Measurements from ENCODE around the gene NPHP4. TPM values are rescaled to one million over a fixed set of nuclear protein-coding genes. Genes with fewer than 3 reads are reported as not detected.

NPHP4 gene
- total RNA-seq, 2 donors from 2014 or later: 6.9 to 7.7 TPM

DNA sequence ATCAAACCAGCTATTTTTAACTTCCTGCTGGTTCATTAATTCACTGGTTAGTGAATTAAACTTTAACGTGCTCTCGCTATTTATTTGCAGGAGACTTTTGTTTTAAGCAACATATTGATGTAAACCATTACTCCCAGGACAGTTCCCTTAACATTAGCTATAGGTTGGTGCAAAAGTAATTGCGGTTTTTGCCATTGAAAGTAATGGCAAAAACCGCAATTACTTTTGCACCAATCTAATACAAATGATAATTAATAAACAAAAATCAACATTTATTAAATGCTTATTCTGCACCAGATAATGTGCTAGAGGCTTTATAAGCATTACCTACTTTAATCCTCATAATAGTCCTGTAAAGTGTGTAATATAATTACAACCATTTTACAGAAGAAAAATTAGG is 176.5 kb downstream of the NPHP4 start:
- DNase-seq (ENCODE audit: low spot score): no peak
- intact Hi-C loops (cut with DNase I): no loop called here

DNA sequence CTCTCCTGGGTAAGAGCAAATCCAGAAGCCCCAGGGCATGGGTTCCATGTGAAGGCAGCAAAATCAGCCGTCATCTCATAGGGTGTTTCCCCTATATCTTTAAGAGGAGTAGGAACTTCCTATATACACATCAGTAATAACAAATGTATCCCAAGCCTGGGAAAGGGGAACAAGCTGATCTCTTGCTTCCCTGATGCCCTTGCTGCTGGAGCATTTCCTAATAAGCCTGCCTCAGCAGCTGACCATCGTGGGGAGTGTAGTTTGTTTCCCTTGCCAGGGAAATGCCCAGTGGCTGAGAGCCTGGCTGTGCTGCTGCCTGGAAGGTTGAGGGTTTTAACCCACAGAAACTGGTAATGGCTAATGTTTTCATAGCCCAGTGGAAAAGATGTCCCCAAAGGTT is 177.0 kb downstream of the NPHP4 start:
- no peak for DNase-seq (ENCODE audit: low spot score)
- intact Hi-C loops (cut with DNase I): no loop called here

DNA sequence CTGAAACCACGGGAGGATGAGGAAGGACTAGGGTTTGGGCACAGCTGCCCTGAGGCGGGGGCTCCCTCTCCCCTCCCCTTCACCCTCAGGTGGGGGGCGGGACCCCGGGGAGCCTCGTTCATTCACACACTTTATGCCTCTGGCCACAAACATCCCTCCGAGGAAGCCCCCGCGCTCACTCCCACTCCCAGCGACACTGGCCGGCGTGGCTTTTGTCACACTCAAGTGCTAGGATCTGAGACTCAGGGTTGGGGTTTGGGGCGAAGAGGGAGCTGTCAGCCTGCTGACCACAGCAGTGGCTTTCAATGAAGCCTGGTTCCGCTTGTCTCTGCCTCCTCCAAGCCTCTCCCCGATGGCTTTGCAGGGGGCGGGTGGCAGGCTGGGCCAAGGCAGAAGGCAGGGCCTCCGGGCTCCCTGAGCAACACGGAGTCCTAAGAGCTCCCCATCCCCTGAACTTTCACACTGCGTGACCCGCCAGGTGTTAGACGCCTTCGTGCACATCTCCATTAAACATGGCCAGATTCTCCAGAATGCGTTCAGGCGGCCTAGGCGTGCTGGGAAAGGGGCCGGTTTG is 178.1 kb downstream of the NPHP4 start:
- peak; percentile 64 for DNase-seq (ENCODE audit: low spot score)
- intact Hi-C loops (cut with DNase I): no loop called here

DNA sequence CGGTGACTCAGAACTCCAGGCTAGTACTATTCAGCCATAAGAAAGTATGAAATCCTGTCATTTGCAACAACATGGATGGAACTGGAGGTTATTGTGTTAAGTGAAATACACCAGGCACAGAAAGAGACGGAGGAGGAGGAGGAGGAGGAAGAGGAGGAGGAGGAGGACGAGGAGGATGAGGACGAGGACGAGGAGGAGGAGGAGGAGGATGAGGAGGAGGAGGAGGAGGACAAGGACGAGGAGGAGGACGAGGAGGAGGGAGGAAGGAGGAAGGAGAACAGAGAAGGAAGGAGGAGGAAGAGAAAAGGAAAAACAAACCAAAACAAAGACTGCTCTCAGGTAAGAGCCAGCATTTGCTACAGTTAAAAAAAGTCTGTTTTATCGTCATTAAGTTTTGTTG is 178.7 kb downstream of the NPHP4 start:
- intact Hi-C loops (cut with DNase I): no loop called here
- DNase-seq (ENCODE audit: low spot score): no peak

Small RNAs within 50 kb of the gene (microRNA-seq; reads per million reads assigned to microRNA genes)
- 0 to 0.52 reads per million in 2 donors for gene MIR4689 (ENCODE audit: borderline microRNAs expressed in 2 of 2)

Other genes starting within 250 kb of the NPHP4 start
- gene KCNAB2, start 53.5 kb upstream of the NPHP4 start, total RNA-seq: 10 to 100 TPM; 13.5 to 21.8 TPM
- gene CHD5, start 187.9 kb upstream of the NPHP4 start, total RNA-seq: 1 to 10 TPM; 1.4 to 2.4 TPM
- gene RPL22, start 207.2 kb upstream of the NPHP4 start, total RNA-seq: 100 to 1,000 TPM; 275 to 296 TPM
- 1 to 10 TPM; 8.6 to 8.7 TPM for gene RNF207, start 213.7 kb upstream of the NPHP4 start, total RNA-seq
- 10 to 100 TPM; 49.6 to 61.1 TPM for gene ICMT, start 243.5 kb upstream of the NPHP4 start, total RNA-seq

Measured in posterior vena cava (tissue), 2 donors.